GM19025 (cell line): Measurements from ENCODE around the gene VILL.
"Not testable (repeated sequence)": the region's sequence is repeated elsewhere in the genome, so short reads cannot be mapped to it uniquely, and the experiment has no call there.

Experiments used
- ATAC-seq: cut with Tn5 transposase; IDR thresholded peaks from one replicate; pipeline ENCODE4 v1.9.1; 2021; ENCODE audit warnings: mild to moderate bottlenecking, low read depth, moderate library complexity; ENCODE audit not compliant: unreplicated experiment

The VILL gene

GRCh38 chr3:37984596-37984995 lies 6.0 kb upstream of the VILL start:
- no peak for ATAC-seq

- ATAC-seq = no peak
These were observed 4.8 kb upstream of the VILL start for GRCh38 chr3:37985637-37986320.

GRCh38 chr3:37986479-37987314 lies 3.9 kb upstream of the VILL start:
- ATAC-seq = no peak

GRCh38 chr3:37987315-37987697 lies 3.3 kb upstream of the VILL start:
- no peak for ATAC-seq

- no peak for ATAC-seq
These were observed 2.8 kb upstream of the VILL start for GRCh38 chr3:37987751-37988179.

GRCh38 chr3:37988376-37988775 lies 2.2 kb upstream of the VILL start:
- ATAC-seq = not testable (repeated sequence)

GRCh38 chr3:37988931-37989525 lies 1.6 kb upstream of the VILL start:
- no peak for ATAC-seq

- ATAC-seq = no peak
These were observed 635 bp upstream of the VILL start for GRCh38 chr3:37989821-37990480.

- ATAC-seq = no peak
These were observed 523 bp downstream of the VILL start for GRCh38 chr3:37991109-37991508.

- no peak for ATAC-seq
These were observed 1.2 kb downstream of the VILL start for GRCh38 chr3:37991823-37992222.

- no peak for ATAC-seq
These were observed 1.9 kb downstream of the VILL start for GRCh38 chr3:37992271-37993066.

- ATAC-seq = no peak
These were observed 2.5 kb downstream of the VILL start for GRCh38 chr3:37993067-37993455.

- ATAC-seq = no peak
These were observed 2.9 kb downstream of the VILL start for GRCh38 chr3:37993460-37993819.

GRCh38 chr3:37993820-37994638 lies 3.4 kb downstream of the VILL start:
- peak; percentile 56 for ATAC-seq

GRCh38 chr3:37994639-37994972 lies 4.0 kb downstream of the VILL start:
- no peak for ATAC-seq

- no peak for ATAC-seq
These were observed 5.4 kb downstream of the VILL start for GRCh38 chr3:37995652-37996641.

- ATAC-seq = peak; percentile 37
These were observed 6.3 kb downstream of the VILL start for GRCh38 chr3:37996785-37997301.

GRCh38 chr3:37997342-37997741 lies 6.8 kb downstream of the VILL start:
- no peak for ATAC-seq
